Erythroblast (primary cell): ENCODE results near the gene RAI14.
A peak's percentile ranks its signal among the peaks of the same experiment; 100 is the strongest.
"Not testable (repeated sequence)": the region's sequence is repeated elsewhere in the genome, so short reads cannot be mapped to it uniquely, and the experiment has no call there.

Experiments used
- DNase-seq, 2 experiments: peaks; one replicate each; lab custom pipeline; 2025; lab: John Stamatoyannopoulos, UW
- GATA1 ChIP-seq: IDR thresholded peaks from 2 replicates; pipeline ENCODE4 v1.6.1; 2011; ENCODE audit warnings: low read depth, mild to moderate bottlenecking, control low read depth, low read length, moderate library complexity
- POLR2A ChIP-seq: IDR thresholded peaks from 2 replicates; pipeline ENCODE4 v1.6.1; 2011; ENCODE audit warnings: mild to moderate bottlenecking, low read length

Gene RAI14

DNA sequence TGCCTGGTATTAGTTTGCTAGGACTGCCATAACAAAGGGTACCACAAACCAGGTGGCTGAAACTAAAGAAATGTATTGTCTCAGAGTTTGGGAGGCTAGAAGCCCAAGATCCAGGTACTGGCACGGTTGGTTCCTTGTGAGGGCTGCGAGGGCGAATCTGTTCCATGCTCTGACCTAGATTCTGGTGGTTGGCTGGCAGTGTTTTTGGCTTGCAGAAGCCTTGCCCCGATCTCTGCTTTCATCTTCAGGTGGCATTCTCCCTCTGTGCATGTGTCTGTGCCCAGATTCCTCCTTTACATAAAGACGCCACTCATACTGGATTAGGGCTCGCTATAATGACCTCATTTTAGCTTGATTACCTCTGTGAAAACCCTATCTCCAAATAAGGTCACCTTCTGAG, 36.7 kb downstream of the RAI14 start:
- DNase-seq, result no peak
- TF ChIP-seq GATA1 (no peak), POLR2A (no peak)

DNA sequence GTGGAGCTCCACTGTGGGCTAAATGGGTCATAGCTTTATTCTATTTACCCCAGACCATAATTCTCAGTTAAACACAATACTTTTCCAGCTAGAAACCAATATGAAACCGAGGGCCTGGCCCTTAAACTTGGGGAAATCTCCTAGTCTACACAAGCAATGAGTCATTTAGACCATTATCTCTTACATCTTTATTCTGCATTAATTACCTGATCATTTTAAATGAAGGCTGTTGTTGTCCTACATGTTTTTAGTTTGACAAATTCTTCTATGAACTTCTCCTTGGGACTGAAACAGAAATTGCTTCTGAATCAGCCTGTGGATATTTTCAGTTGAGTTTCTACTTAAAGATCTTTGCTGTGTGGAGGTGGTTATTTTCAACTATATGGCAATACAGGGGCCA, 37.9 kb downstream of the RAI14 start:
- TF ChIP-seq GATA1 (no peak), POLR2A (no peak)

GRCh38 chr5:34694685-34695084, 38.6 kb downstream of the RAI14 start:
- DNase-seq, result no peak
- TF ChIP-seq GATA1 (no peak), POLR2A (no peak)

More for the DNA sequence above, 37.9 kb downstream of the RAI14 start:
- DNase-seq, result peak in 1 of 2 experiments; percentile 3

DNA sequence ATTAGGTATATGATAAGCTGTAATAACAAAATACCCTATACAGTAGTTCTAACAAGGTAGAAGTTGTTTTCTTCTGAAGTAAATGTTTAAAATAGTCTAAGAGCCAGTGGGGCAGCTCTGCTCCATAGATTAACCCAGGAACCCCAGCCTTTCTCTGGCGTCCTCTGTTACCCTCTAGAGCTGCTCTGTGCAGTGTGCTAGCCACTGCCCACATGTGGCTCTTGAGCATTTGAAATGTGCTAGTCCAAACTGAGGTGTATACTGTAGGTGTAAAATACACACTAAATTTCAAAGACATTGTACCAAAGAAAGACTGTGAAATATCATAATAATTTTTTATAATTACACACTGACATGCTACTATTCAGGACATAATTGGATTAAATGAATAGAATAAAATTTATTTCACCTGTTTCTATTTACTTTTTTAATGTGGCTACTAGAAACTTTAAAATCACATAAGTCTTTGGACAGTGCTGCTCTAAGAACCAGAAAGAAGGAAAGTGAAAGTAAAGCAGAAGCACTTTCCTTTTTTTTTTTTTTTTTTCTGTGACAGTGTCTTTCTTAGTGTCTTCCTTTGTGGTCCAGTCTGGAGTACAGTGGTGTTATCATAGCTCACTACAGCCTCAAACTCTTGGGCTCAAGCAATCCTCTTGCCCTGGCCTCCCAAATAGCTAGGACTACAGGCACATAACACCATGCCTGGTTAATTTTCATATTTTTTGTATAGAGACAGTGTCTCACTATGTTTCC, 39.3 kb downstream of the RAI14 start:
- TF ChIP-seq GATA1 (no peak), POLR2A (no peak)
- DNase-seq, result peak in 1 of 2 experiments; percentile 27

- DNase-seq, result peak in 1 of 2 experiments; percentile 11
- no peak for TF ChIP-seq GATA1
- no peak for TF ChIP-seq POLR2A
Observed at GRCh38 chr5:34697308-34698108, 41.4 kb downstream of the RAI14 start.

DNA sequence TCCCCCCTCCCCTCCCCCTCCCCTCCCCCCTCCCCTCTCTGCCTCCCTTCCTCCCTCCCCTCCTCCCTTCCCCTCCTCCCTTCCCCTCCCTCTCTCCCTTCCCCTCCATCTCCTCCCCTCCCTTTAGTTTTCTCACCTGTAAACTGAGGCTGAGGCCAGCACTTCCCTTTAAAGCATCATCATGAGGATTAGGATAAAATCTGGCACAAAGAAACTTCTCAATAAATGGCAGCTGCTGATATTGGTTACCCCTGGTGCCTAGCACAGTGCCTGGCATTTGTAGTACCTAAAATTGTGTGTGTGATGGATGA, 41.9 kb downstream of the RAI14 start:
- TF ChIP-seq GATA1 (no peak), POLR2A (no peak)
- DNase-seq, result no peak

- DNase-seq, result peak in 1 of 2 experiments; percentile 50
- no peak for TF ChIP-seq GATA1
- no peak for TF ChIP-seq POLR2A
Observed at GRCh38 chr5:34698754-34699153, 42.6 kb downstream of the RAI14 start.

- peak; percentile 89 to 92 for DNase-seq
- TF ChIP-seq GATA1 (peak; percentile 40), POLR2A (no peak)
Observed at GRCh38 chr5:34699155-34700077, 43.3 kb downstream of the RAI14 start.

DNA sequence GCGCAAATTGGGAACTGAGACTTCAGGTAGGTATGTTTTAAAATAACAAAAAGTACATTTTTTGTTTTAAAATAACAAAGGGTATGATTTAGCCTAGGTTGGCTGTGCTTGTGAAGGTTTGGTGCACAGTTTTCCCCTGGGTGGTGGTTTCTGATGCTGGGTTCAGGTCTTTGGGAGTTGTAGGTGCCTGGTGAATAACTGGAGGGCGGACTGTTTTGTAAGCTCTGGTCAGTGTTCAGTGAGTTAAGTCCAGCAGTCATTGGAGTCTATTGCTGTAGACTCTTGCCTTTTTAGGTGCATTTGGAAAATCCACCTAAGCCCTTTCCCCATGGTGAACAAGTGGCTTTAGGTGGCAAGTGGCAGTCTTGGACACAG, 43.9 kb downstream of the RAI14 start:
- DNase-seq, result no peak
- no peak for TF ChIP-seq GATA1

GRCh38 chr5:34701442-34701841, 45.3 kb downstream of the RAI14 start:
- DNase-seq, result not testable (repeated sequence)

DNA sequence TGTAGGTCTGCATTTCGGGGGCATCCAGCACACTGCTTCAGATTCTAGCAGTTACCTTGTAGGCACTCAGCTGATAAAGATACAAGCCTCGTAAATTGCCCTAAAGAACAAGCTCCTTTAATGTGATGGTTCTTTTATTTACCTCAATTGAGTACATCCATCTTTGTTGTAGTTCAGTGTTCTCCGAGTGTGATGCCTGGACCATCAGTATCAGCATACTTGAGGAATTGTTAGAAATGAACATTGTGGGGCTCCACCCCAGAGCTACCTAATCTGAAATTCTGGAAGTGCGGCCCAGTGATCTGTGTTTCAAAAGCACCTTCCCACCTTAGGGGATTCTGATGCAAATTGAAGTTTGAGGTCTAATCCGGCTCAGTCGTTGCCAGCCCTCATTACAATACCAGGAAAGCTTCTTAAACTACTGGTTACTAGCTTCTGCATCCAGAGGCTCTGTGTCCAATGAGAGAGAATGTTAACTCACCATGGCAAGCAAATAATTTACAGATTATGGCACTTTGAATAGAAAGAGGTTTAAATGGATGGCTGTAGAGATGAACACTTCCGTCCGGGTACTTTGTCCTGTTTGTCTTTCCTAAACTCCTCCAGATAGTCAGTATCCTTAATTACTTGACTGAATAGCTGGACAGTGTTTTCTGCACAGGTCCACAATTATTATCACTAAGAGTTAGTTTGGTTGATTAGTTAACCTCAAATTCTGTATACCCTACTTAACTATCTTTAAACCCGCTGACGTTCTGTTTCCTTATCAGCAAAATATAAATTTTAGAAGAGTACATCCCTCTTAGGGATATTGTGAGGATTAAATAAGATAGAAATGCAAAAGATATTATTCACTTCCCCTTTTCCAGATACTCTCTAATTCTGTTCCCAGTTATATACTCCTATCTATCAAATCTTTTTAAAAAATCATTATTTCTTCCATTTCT, 47.9 kb downstream of the RAI14 start:
- DNase-seq, result no peak
- TF ChIP-seq GATA1 (no peak), POLR2A (no peak)

DNA sequence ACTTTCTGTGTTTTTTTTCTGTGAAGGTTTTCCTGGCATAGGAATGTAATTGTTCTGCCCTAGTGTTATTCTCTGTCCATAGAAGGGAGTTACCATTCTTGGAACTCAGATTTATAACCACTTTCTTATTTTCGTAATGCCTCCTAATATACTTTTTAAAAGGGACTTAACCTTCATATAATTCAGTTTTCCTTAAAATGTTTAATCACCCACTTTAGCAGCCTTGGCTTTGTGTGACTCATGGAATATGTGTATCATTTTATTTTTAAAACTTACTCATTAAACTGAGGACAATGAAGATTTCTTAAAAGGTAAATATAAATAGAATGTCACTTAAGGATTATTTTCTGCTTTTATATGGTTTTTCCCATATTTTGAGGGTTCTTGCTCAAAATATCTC, 50.0 kb downstream of the RAI14 start:
- DNase-seq, result no peak
- TF ChIP-seq GATA1 (no peak), POLR2A (no peak)

GRCh38 chr5:34707451-34708107, 51.5 kb downstream of the RAI14 start:
- no peak for TF ChIP-seq POLR2A
- TF ChIP-seq GATA1, result no peak
- DNase-seq, result no peak

DNA sequence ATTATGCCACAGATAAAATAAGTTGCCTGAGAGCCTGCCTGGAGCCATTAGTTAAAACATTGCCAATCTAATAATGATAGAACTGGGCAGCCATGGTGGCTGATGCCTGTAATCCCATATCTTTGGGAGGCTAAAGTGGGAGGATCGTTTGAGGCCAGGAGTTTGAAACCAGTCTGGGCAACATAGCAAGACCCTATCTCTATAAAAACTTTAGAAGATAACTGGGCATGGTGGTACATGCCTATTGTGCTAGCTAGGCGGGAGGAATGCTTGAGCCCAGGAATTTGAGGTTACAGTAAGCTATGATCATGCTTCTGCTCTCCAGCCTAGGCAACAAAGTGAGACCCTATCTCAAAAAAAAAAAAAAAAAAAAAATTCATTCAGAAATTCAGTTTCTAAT, 52.6 kb downstream of the RAI14 start:
- DNase-seq, result no peak
- TF ChIP-seq POLR2A (no peak), GATA1 (no peak)
